WTC11 (cell line): Measurements from ENCODE around the gene RNF183. TPM values are rescaled to one million over a fixed set of nuclear protein-coding genes. Genes with fewer than 3 reads are reported as not detected.

Experiments
- ATAC-seq: fragments of 200-7000 bp; cut with Tn5 transposase; 2 replicates; pipeline ENCODE4 v1.10.0; 2021; ENCODE audit warnings: mild to moderate bottlenecking, moderate library complexity
- CTCF ChIA-PET: fragments of 300-600 bp; sonication (Branson Sonifier 250); formaldehyde crosslinking; loops from one replicate; lab custom pipeline; 2021; ENCODE audit warnings: antibody characterized with exemption; lab: Charles Lee
- POLR2A ChIA-PET: fragments of 350-600 bp; sonication (Branson Sonifier 250); formaldehyde crosslinking; loops from one replicate; lab custom pipeline; 2021; ENCODE audit warnings: antibody characterized with exemption; lab: Charles Lee
- DNase-seq: peaks from one replicate; pipeline ENCODE4 v3.0.0; 2021; ENCODE audit warnings: low spot score
- H3K27ac Mint-ChIP-seq: 2 replicates; pipeline ENCODE4 v1.8.0; 2021; ENCODE audit warnings: mixed read lengths
- H3K27me3 Mint-ChIP-seq: 2 replicates; pipeline ENCODE4 v1.8.0; 2021; ENCODE audit warnings: low read depth, mild to moderate bottlenecking, moderate library complexity, mixed read lengths
- H3K36me3 Mint-ChIP-seq: 2 replicates; pipeline ENCODE4 v1.8.0; 2021; ENCODE audit warnings: mixed read lengths
- H3K4me1 Mint-ChIP-seq: 2 replicates; pipeline ENCODE4 v1.8.0; 2022; ENCODE audit warnings: mixed read lengths
- H3K4me3 Mint-ChIP-seq: 2 replicates; pipeline ENCODE4 v1.8.0; 2021; ENCODE audit warnings: mild to moderate bottlenecking, moderate library complexity, mixed read lengths
- H3K9me3 Mint-ChIP-seq: 2 replicates; pipeline ENCODE4 v1.8.0; 2021; ENCODE audit warnings: mixed read lengths
- ATF2 ChIP-seq: sonication (generic); formaldehyde crosslinking; IDR thresholded peaks from 2 replicates; pipeline ENCODE4 v1.8.1; 2022; ENCODE audit warnings: low read depth, missing genetic modification reagents, borderline replicate concordance
- CTCF ChIP-seq: fragments of 200-600 bp; IDR thresholded peaks from 2 replicates; pipeline ENCODE4 v1.8.0; 2022; ENCODE audit warnings: antibody characterized with exemption
- E2F1 ChIP-seq: sonication (generic); formaldehyde crosslinking; IDR thresholded peaks from 2 replicates; pipeline ENCODE4 v1.8.0; 2022; ENCODE audit warnings: mild to moderate bottlenecking, missing genetic modification reagents
- E2F5 ChIP-seq: sonication (generic); formaldehyde crosslinking; IDR thresholded peaks from 2 replicates; pipeline ENCODE4 v1.8.1; 2022; ENCODE audit warnings: mild to moderate bottlenecking, moderate library complexity, missing genetic modification reagents
- EMX1 ChIP-seq: fragments of 250-450 bp; sonication (Bioruptor Pico); IDR thresholded peaks from 2 replicates; pipeline ENCODE4 v1.8.0; 2021; ENCODE audit warnings: mild to moderate bottlenecking
- FOXJ3 ChIP-seq: sonication (generic); formaldehyde crosslinking; IDR thresholded peaks from 2 replicates; pipeline ENCODE4 v1.9.0; 2021; ENCODE audit warnings: missing genetic modification reagents, mild to moderate bottlenecking, borderline replicate concordance
- GTF2I ChIP-seq: fragments of 250-450 bp; sonication (Bioruptor Pico); conservative IDR thresholded peaks from 2 replicates; pipeline ENCODE4 v1.4.0; 2021; ENCODE audit warnings: mild to moderate bottlenecking
- JAZF1 ChIP-seq: fragments of 250-450 bp; sonication (Bioruptor Pico); IDR thresholded peaks from 2 replicates; pipeline ENCODE4 v1.9.0; 2021; ENCODE audit warnings: moderate library complexity, mild to moderate bottlenecking, inconsistent platforms
- JUN ChIP-seq: sonication (generic); formaldehyde crosslinking; IDR thresholded peaks from 2 replicates; pipeline ENCODE4 v1.8.0; 2023; ENCODE audit warnings: mild to moderate bottlenecking, missing genetic modification reagents
- KAT7 ChIP-seq: sonication (generic); formaldehyde crosslinking; IDR thresholded peaks from 2 replicates; pipeline ENCODE4 v1.8.1; 2023; ENCODE audit warnings: missing genetic modification reagents, mild to moderate bottlenecking, borderline replicate concordance
- MAX ChIP-seq: sonication (generic); formaldehyde crosslinking; IDR thresholded peaks from 2 replicates; pipeline ENCODE4 v1.8.0; 2022; ENCODE audit warnings: mild to moderate bottlenecking, missing genetic modification reagents
- MYBL2 ChIP-seq: sonication (generic); formaldehyde crosslinking; IDR thresholded peaks from 2 replicates; pipeline ENCODE4 v1.8.1; 2023; ENCODE audit warnings: mild to moderate bottlenecking, moderate library complexity, missing genetic modification reagents
- NFATC4 ChIP-seq: fragments of 250-450 bp; sonication (Bioruptor Pico); IDR thresholded peaks from 2 replicates; pipeline ENCODE4 v1.9.0; 2021; ENCODE audit warnings: mild to moderate bottlenecking
- NFE2L1 ChIP-seq: sonication (generic); formaldehyde crosslinking; IDR thresholded peaks from 2 replicates; pipeline ENCODE4 v1.8.1; 2023; ENCODE audit warnings: missing genetic modification reagents
- PRDM15 ChIP-seq: sonication (generic); formaldehyde crosslinking; IDR thresholded peaks from 2 replicates; pipeline ENCODE4 v1.8.0; 2022; ENCODE audit warnings: missing genetic modification reagents
- RORB ChIP-seq: fragments of 250-450 bp; sonication (Bioruptor Pico); IDR thresholded peaks from 2 replicates; pipeline ENCODE4 v1.9.0; 2021; ENCODE audit warnings: mild to moderate bottlenecking
- SMAD3 ChIP-seq: sonication (generic); formaldehyde crosslinking; IDR thresholded peaks from 2 replicates; pipeline ENCODE4 v1.8.0; 2022; ENCODE audit warnings: missing genetic modification reagents, mild to moderate bottlenecking, borderline replicate concordance
- SP1 ChIP-seq: sonication (generic); formaldehyde crosslinking; conservative IDR thresholded peaks from 2 replicates; pipeline ENCODE4 v1.8.1; 2022; ENCODE audit warnings: missing genetic modification reagents
- USF2 ChIP-seq: sonication (generic); formaldehyde crosslinking; IDR thresholded peaks from 2 replicates; pipeline ENCODE4 v1.8.1; 2023; ENCODE audit warnings: mild to moderate bottlenecking, missing genetic modification reagents, moderate library complexity
- ZNF138 ChIP-seq: sonication (generic); formaldehyde crosslinking; conservative IDR thresholded peaks from 2 replicates; pipeline ENCODE4 v1.8.1; 2022; ENCODE audit warnings: mild to moderate bottlenecking, moderate library complexity, missing genetic modification reagents
- ZNF232 ChIP-seq: sonication (generic); formaldehyde crosslinking; IDR thresholded peaks from 2 replicates; pipeline ENCODE4 v1.8.0; 2022; ENCODE audit warnings: mild to moderate bottlenecking, missing genetic modification reagents
- ZNF416 ChIP-seq: fragments of 250-450 bp; sonication (Bioruptor Pico); IDR thresholded peaks from 2 replicates; pipeline ENCODE4 v1.9.0; 2021; ENCODE audit warnings: mild to moderate bottlenecking, inconsistent platforms
- ZNF532 ChIP-seq: fragments of 250-450 bp; sonication (Bioruptor Pico); IDR thresholded peaks from 2 replicates; pipeline ENCODE4 v1.9.0; 2021; ENCODE audit warnings: mild to moderate bottlenecking, borderline replicate concordance
- total RNA-seq: library from RNA; stranded (reverse); gene quantifications from 3 replicates; pipeline ENCODE4 v1.2.3, GENCODE V29; 2021

RNF183 gene
- total RNA-seq, 1 experiment from 2014 or later, result 0.17 TPM

GRCh38 chr9:113340011-113340699 is 37.0 kb upstream of the RNF183 start, which contains the start of gene WDR31:
WDR31 (minus strand) TSS chr9:113340275; CDS start chr9:113332022, 8,253 bp downstream.
- ATAC-seq (peak; percentile 98), DNase-seq (peak; percentile 86)
- peak within 1 kb of the TSS; percentile 77 for H3K4me3 Mint-ChIP-seq
- H3K27ac Mint-ChIP-seq, result no peak within 1 kb of the TSS
- CTCF ChIA-PET, result interaction anchor here (0.6 to 2.3 kb wide), 10 partner anchors 9 to 318 kb away, joined by 3 to 17 read pairs (median 4); partner anchors contain the start of genes ALAD, BSPRY, CDC26 and HDHD3
- H3K36me3 Mint-ChIP-seq, result no peaks in the 10 kb centered on the region
- POLR2A ChIA-PET, result interaction anchor here (0.9 to 1.8 kb wide), 8 partner anchors 9 to 70 kb away, joined by 3 to 15 read pairs (median 4); partner anchors contain the start of genes ALAD, BSPRY, C9orf43 and CDC26
- H3K27me3 Mint-ChIP-seq, result peaks cover 48% of the 10 kb centered on the region
- H3K9me3 Mint-ChIP-seq, result no peaks in the 10 kb centered on the region
- peaks cover 5% of the 10 kb centered on the region for H3K4me1 Mint-ChIP-seq
- TF ChIP-seq NFATC4, result no peak
- no peak for TF ChIP-seq ZNF532 (CRISPR knock-in tag)
- TF ChIP-seq NFE2L1 (CRISPR knock-in tag), result no peak
- TF ChIP-seq KAT7, result 0 out of 2 replicates have a peak, but pooled peaks have one; percentile 87
- no peak for TF ChIP-seq E2F1 (CRISPR knock-in tag)
- no peak for TF ChIP-seq ZNF138 (CRISPR knock-in tag)
- TF ChIP-seq RORB (CRISPR knock-in tag), result no peak
- TF ChIP-seq JAZF1 (CRISPR knock-in tag), result no peak
- TF ChIP-seq SMAD3 (CRISPR knock-in tag), result no peak
- TF ChIP-seq FOXJ3, result no peak
- no peak for TF ChIP-seq GTF2I (CRISPR knock-in tag)
- TF ChIP-seq EMX1, result no peak
- no peak for TF ChIP-seq ZNF232 (CRISPR knock-in tag)
- no peak for TF ChIP-seq ATF2 (CRISPR knock-in tag)
- TF ChIP-seq ZNF416 (CRISPR knock-in tag), result no peak
- TF ChIP-seq JUN, result no peak
- TF ChIP-seq CTCF, result no peak
- TF ChIP-seq MAX (CRISPR knock-in tag), result peak; percentile 86
- TF ChIP-seq MYBL2 (CRISPR knock-in tag), result peak; percentile 67; the same call in 1 of the 2 replicates
- TF ChIP-seq USF2 (CRISPR knock-in tag), result peak; percentile 38; the same call in 1 of the 2 replicates
- peak; percentile 94 for TF ChIP-seq SP1
- TF ChIP-seq E2F5 (CRISPR knock-in tag), result peak; percentile 95
- TF ChIP-seq PRDM15 (CRISPR knock-in tag), result no peak
